Brain microvascular endothelial cell (primary cell): ENCODE results near the gene GLOD4.
"Not testable (repeated sequence)": the region's sequence is repeated elsewhere in the genome, so short reads cannot be mapped to it uniquely, and the experiment has no call there.

Experiments
- DNase-seq: peaks from one replicate; pipeline ENCODE4 v3.0.0-alpha.2; 2020
- H3K27ac ChIP-seq: fragments of 250-450 bp; sonication (Bioruptor Pico); 2 replicates; pipeline ENCODE4 v1.5.1; 2020; ENCODE audit warnings: mild to moderate bottlenecking, moderate library complexity
- H3K27me3 ChIP-seq: fragments of 250-450 bp; sonication (Bioruptor Pico); replicated peaks from 2 replicates; pipeline ENCODE4 v1.5.1; 2020; ENCODE audit warnings: mild to moderate bottlenecking
- H3K36me3 ChIP-seq: fragments of 250-450 bp; sonication (Bioruptor Pico); replicated peaks from 2 replicates; pipeline ENCODE4 v1.5.1; 2020; ENCODE audit warnings: mild to moderate bottlenecking
- H3K4me3 ChIP-seq: 2 replicates; pipeline ENCODE4 v1.5.1; 2011; ENCODE audit warnings: low read depth, mild to moderate bottlenecking, control low read depth, low read length, moderate library complexity
- CTCF ChIP-seq: IDR thresholded peaks from 2 replicates; pipeline ENCODE4 v1.5.1; 2011; ENCODE audit warnings: low read depth, mild to moderate bottlenecking, moderate library complexity, low read length, control low read depth, inconsistent platforms; ENCODE audit errors: missing control alignments
- in situ Hi-C: cut with HindIII; loops from 2 replicates; pipeline ENCODE4 v1.10.0; 2017; ENCODE audit warnings: low sequenced_read_pairs, low pct_ligation_motif_present

GLOD4 gene

DNA sequence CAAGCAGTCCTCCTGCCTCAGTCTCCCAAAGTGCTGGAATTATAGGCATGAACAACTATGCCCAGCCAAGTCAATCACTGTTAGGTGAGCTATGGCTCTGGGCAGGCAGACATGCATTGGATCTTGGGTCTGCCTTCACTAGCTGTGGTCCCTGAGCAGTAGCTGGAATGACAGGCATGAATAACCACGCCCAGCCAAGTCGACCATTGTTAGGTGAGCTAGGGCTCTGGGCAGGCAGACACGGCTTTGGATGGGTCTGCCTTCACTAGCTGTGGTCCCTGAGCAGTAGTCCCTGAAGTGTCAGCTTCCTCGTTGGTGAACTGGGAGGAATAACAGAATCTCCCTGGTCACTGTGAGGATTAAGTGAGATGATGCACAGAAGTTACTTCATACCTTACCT is 6.5 kb upstream of the GLOD4 start:
- H3K27ac ChIP-seq = no peak overlapping the region
- peaks cover 24% of the 10 kb centered on the region for H3K36me3 ChIP-seq

DNA sequence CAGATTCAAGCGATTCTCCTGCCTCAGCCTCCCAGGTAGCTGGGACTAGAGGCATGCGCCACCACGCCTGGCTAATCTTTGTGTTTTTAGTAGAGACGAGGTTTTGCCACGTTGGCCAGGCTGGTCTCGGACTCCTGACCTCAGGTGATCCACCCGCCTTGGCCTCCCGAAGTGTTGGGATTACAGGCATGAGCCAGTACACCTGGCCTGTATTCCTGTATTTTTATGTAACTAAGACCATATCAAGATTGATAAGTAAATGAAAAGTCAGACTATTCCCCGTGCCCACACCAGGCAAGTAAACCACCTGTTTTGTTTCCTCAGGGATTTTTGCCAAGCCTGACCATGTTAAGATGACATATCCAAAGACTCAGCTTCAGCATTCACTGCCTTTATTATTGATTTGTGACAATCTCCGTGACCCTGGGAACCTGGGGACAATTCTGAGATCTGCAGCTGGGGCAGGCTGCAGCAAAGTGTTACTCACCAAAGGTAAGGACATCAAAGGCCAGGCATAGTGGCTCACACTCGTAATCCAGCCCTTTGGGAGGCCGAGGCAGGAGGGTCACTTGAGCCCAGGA is 5.7 kb upstream of the GLOD4 start:
- Histone ChIP-seq H3K36me3 (peaks cover 24% of the 10 kb centered on the region), H3K4me3 (no peak overlapping the region)
- in situ Hi-C loops = loop anchor here (25.0 kb wide), 1 partner anchor 200 kb away; the partner anchor contains the start of genes NXN and TIMM22

More for the DNA sequence above, 6.5 kb upstream of the GLOD4 start:
- no peak overlapping the region for H3K4me3 ChIP-seq
- DNase-seq = no peak
- no peaks in the 10 kb centered on the region for H3K27me3 ChIP-seq
- in situ Hi-C loops = loop anchor here (25.0 kb wide), 1 partner anchor 199 kb away; the partner anchor contains the start of genes NXN and TIMM22
- TF ChIP-seq CTCF = no peak

DNA sequence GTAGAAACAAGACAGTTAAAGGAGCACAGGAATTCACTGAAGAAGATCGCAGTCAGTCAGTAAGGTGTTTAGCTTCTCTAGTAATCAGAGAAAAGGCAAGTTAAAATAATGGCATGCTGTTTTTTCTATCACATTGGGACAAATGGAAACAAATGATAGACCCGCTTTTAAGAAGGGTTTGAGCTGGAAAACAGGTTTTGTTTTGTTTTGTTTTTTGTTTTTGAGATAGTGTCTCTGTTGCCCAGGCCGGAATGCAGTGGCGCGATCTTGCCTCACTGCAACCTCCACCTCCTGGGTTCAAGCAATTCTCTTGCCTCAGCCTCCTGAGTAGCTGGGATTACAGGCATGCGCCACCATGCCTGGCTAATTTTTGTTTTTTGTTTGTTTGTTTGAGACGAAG is 3.8 kb upstream of the GLOD4 start:
- H3K27ac ChIP-seq, H3K4me3 ChIP-seq, DNase-seq, H3K27me3 ChIP-seq: not testable (repeated sequence)
- in situ Hi-C loops = loop anchor here (25.0 kb wide), 1 partner anchor 201 kb away; the partner anchor contains the start of genes NXN and TIMM22
- peaks cover 11% of the 10 kb centered on the region for H3K36me3 ChIP-seq

More for the DNA sequence above, 5.7 kb upstream of the GLOD4 start:
- DNase-seq = no peak
- H3K27ac ChIP-seq = no peak overlapping the region
- TF ChIP-seq CTCF = no peak
- no peaks in the 10 kb centered on the region for H3K27me3 ChIP-seq

GRCh38 chr17:784143-784542 is 2.1 kb upstream of the GLOD4 start:
- Histone ChIP-seq H3K27me3 (no peaks in the 10 kb centered on the region), H3K36me3 (peaks cover 8% of the 10 kb centered on the region), H3K27ac (no peak overlapping the region), H3K4me3 (no peak overlapping the region)
- TF ChIP-seq CTCF = no peak
- in situ Hi-C loops = loop anchor here (25.0 kb wide), 1 partner anchor 203 kb away; the partner anchor contains the start of genes NXN and TIMM22
- no peak for DNase-seq

- Histone ChIP-seq H3K27ac (no peak overlapping the region), H3K4me3 (no peak overlapping the region), H3K36me3 (peaks cover 27% of the 10 kb centered on the region), H3K27me3 (no peaks in the 10 kb centered on the region)
- in situ Hi-C loops = loop anchor here (25.0 kb wide), 1 partner anchor 209 kb away; the partner anchor contains the start of genes NXN and TIMM22
- DNase-seq = no peak
- no peak for TF ChIP-seq CTCF
These were observed 4.0 kb downstream of the GLOD4 start for GRCh38 chr17:778096-778495.

DNA sequence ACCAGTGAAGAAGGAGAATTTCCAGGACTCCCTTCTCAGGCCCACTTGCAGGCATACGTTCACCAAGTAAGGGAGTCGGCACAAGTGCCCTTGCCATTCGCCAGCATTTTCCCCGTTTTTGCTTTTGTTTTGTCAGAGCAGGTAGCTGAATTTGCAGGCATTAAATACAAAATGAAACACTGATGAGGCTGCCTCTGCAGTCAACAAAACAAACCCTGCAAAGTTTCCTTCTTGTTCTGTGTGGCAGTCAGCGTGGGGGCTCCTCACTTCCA is 7.8 kb downstream of the GLOD4 start:
- DNase-seq = no peak
- Histone ChIP-seq H3K36me3 (peaks cover 49% of the 10 kb centered on the region), H3K27ac (no peak overlapping the region), H3K4me3 (no peak overlapping the region), H3K27me3 (no peaks in the 10 kb centered on the region)
- in situ Hi-C loops = no loop called here
- TF ChIP-seq CTCF = no peak
